M059J (cell line): Measurements from ENCODE around the gene ZFP42. TPM values are rescaled to one million over a fixed set of nuclear protein-coding genes. Genes with fewer than 3 reads are reported as not detected.
"Not testable (repeated sequence)": the region's sequence is repeated elsewhere in the genome, so short reads cannot be mapped to it uniquely, and the experiment has no call there.

ENCODE experiments used
- DNase-seq: peaks from one replicate; pipeline ENCODE4 v3.0.0-alpha.2; 2012; ENCODE audit warnings: low read depth
- total RNA-seq: library from RNA; depleted of rRNA; stranded (reverse); fragments of >200 nt; shearing (Covaris generic); gene quantifications from 2 replicates; pipeline ENCODE4 v1.2.3, GENCODE V29; 2014; rRNA removed

ZFP42 gene
- total RNA-seq = 0.07 TPM in 1 of 2 replicates, not detected in the other

- DNase-seq = no peak
These were observed at the start of gene ZFP42 for GRCh38 chr4:187995322-187996207. Gene ZFP42, plus strand, starts transcription at chr4:187995771. Its CDS starts 7,037 bp downstream, at chr4:188002808.

- no peak for DNase-seq
These were observed 34.4 kb upstream of the ZFP42 start for GRCh38 chr4:187961171-187961570.

GRCh38 chr4:187961961-187962360 lies 33.6 kb upstream of the ZFP42 start:
- DNase-seq = no peak

- no peak for DNase-seq
These were observed 32.6 kb upstream of the ZFP42 start for GRCh38 chr4:187962926-187963325.

GRCh38 chr4:187965726-187966125 lies 29.8 kb upstream of the ZFP42 start:
- no peak for DNase-seq

GRCh38 chr4:187972135-187972534 lies 23.4 kb upstream of the ZFP42 start:
- DNase-seq = peak; percentile 45

GRCh38 chr4:187983746-187984145 lies 11.8 kb upstream of the ZFP42 start:
- no peak for DNase-seq

GRCh38 chr4:187992971-187993370 lies 2.6 kb upstream of the ZFP42 start:
- no peak for DNase-seq

- DNase-seq = peak; percentile 32
These were observed 1.7 kb upstream of the ZFP42 start for GRCh38 chr4:187993827-187994226.

- DNase-seq = no peak
These were observed 1.1 kb downstream of the ZFP42 start for GRCh38 chr4:187996502-187997177.

GRCh38 chr4:187997991-187998390 lies 2.4 kb downstream of the ZFP42 start:
- not testable (repeated sequence) for DNase-seq

GRCh38 chr4:187999406-187999932 lies 3.9 kb downstream of the ZFP42 start:
- peak; percentile 28 for DNase-seq

- peak; percentile 77 for DNase-seq
These were observed 6.8 kb downstream of the ZFP42 start for GRCh38 chr4:188002323-188002722.

- peak; percentile 59 for DNase-seq
These were observed 7.2 kb downstream of the ZFP42 start for GRCh38 chr4:188002751-188003150.

GRCh38 chr4:188005561-188005960 lies 10.0 kb downstream of the ZFP42 start:
- no peak for DNase-seq

- DNase-seq = no peak
These were observed 10.8 kb downstream of the ZFP42 start for GRCh38 chr4:188006285-188006848.

- peak; percentile 86 for DNase-seq
These were observed 12.8 kb downstream of the ZFP42 start for GRCh38 chr4:188008377-188008776.

GRCh38 chr4:188012426-188012945 lies 16.9 kb downstream of the ZFP42 start:
- DNase-seq = peak; percentile 70

- DNase-seq = peak; percentile 34
These were observed 19.7 kb downstream of the ZFP42 start for GRCh38 chr4:188015025-188015940.

- DNase-seq = no peak
These were observed 21.2 kb downstream of the ZFP42 start for GRCh38 chr4:188016754-188017153.

GRCh38 chr4:188018262-188018661 lies 22.7 kb downstream of the ZFP42 start:
- no peak for DNase-seq
